ENCODE results near the gene GRK5. TPM values are rescaled to one million over a fixed set of nuclear protein-coding genes. Genes with fewer than 3 reads are reported as not detected.

GRK5 gene
- total and polyA plus RNA-seq, 9 of the 15 experiments (the other 6 are each of a cell fraction or from before 2014, with no cell fraction given): 0.46 to 0.83 (median 0.67) TPM; not detected in 2

- Histone ChIP-seq H3K27ac (ENCODE audit: extremely low read depth, low read depth, low read length) (no peak overlapping the region), H3K9ac (ENCODE audit: insufficient read depth in 1 of 2, low read depth in 2 of 2, low read length in 2 of 2) (no peak overlapping the region), H3K9me1 (ENCODE audit: control insufficient read depth, insufficient read depth, low read length) (no peaks in the 10 kb centered on the region), H2AFZ (ENCODE audit: low read depth, low read length) (no peak overlapping the region), H3K9me3 (replicated peaks; ENCODE audit: control insufficient read depth, insufficient read depth, low read depth, low read length) (no peaks in the 10 kb centered on the region), H3K79me2 (ENCODE audit: control insufficient read depth, insufficient read depth, low read length) (no peaks in the 10 kb centered on the region), H3K27me3 (ENCODE audit: control insufficient read depth in 2 of 2, insufficient read depth in 2 of 2, low read length in 2 of 2) (peaks cover 0 to 29% of the 10 kb centered on the region in 2 experiments; a peak in 3 of 5 replicates), H3K36me3 (ENCODE audit: control insufficient read depth, insufficient read depth, low read length) (no peaks in the 10 kb centered on the region), H4K20me1 (replicated peaks; ENCODE audit: control insufficient read depth, insufficient read depth, low read length) (no peaks in the 10 kb centered on the region), H3K4me3 (no peak overlapping the region), H3K4me2 (ENCODE audit: insufficient read depth, low read length) (no peak overlapping the region), H3K4me1 (replicated peaks in 1 of 2; ENCODE audit: control insufficient read depth in 2 of 2, insufficient read depth in 2 of 2, low read length in 2 of 2) (peaks cover 0 to 14% of the 10 kb centered on the region in 2 experiments; a peak in 2 of 5 replicates)
- CTCF ChIA-PET (ENCODE audit: low intra/inter-chr PET ratio): no interaction called here
- WGBS (ENCODE audit: insufficient coverage, low coverage, missing lambda C conversion rate): 14% methylated on average over 17 of the region's 18 CpGs
- FAIRE-seq (no peak), DNase-seq (ENCODE audit: extremely low read depth in 1 of 4, low spot score in 3 of 4) (no peak), ATAC-seq (no peak)
- in situ Hi-C loops (cut with MboI): no loop called here
- POLR2A ChIA-PET: no interaction called here
- intact Hi-C loops (cut with micrococcal nuclease): loop anchor here (10.0 kb wide), 1 partner anchor 104 kb away; the partner anchor contains the start of gene RGS10
- no TSS peak for BruUV-seq (replicated peaks)
- TF ChIP-seq DEAF1 (CRISPR knock-in tag; IDR thresholded peaks at IDR 0.05) (no peak), PTRF (tag; IDR thresholded peaks at IDR 0.05) (no peak), POLR2H (tag; IDR thresholded peaks at IDR 0.05; ENCODE audit: low read depth) (no peak), TCFL5 (CRISPR knock-in tag; conservative IDR thresholded peaks at IDR 0.05) (no peak), PML (IDR thresholded peaks at IDR 0.05; ENCODE audit: low read length) (no peak), ZNF274 (IDR thresholded peaks at IDR 0.05; ENCODE audit: borderline replicate concordance, low read depth, low read length) (no peak), KDM5B (IDR thresholded peaks at IDR 0.05; ENCODE audit: insufficient replicate concordance, low read depth, low read length) (no peak), MCM2 (IDR thresholded peaks at IDR 0.05; ENCODE audit: low read depth) (no peak), XRCC3 (IDR thresholded peaks at IDR 0.05) (no peak), ZNF398 (CRISPR knock-in tag; IDR thresholded peaks at IDR 0.05) (no peak), SMARCA5 (IDR thresholded peaks at IDR 0.05) (no peak), ATF1 (CRISPR knock-in tag; IDR thresholded peaks at IDR 0.05) (no peak), ATF1 (tag; IDR thresholded peaks at IDR 0.05) (no peak), ZNF253 (CRISPR knock-in tag; conservative IDR thresholded peaks at IDR 0.05) (no peak)
- TF ChIP-seq, protein P1, sequence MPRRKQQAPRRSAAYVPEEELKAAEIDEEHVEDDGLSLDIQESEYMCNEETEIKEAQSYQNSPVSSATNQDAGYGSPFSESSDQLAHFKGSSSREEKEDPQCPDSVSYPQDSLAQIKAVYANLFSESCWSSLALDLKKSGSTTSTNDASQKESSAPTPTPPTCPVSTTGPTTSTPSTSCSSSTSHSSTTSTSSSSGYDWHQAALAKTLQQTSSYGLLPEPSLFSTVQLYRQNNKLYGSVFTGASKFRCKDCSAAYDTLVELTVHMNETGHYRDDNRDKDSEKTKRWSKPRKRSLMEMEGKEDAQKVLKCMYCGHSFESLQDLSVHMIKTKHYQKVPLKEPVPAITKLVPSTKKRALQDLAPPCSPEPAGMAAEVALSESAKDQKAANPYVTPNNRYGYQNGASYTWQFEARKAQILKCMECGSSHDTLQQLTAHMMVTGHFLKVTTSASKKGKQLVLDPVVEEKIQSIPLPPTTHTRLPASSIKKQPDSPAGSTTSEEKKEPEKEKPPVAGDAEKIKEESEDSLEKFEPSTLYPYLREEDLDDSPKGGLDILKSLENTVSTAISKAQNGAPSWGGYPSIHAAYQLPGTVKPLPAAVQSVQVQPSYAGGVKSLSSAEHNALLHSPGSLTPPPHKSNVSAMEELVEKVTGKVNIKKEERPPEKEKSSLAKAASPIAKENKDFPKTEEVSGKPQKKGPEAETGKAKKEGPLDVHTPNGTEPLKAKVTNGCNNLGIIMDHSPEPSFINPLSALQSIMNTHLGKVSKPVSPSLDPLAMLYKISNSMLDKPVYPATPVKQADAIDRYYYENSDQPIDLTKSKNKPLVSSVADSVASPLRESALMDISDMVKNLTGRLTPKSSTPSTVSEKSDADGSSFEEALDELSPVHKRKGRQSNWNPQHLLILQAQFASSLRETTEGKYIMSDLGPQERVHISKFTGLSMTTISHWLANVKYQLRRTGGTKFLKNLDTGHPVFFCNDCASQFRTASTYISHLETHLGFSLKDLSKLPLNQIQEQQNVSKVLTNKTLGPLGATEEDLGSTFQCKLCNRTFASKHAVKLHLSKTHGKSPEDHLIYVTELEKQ (CRISPR knock-in tag; IDR thresholded peaks at IDR 0.05): no peak
Measured at GRCh38 chr10:119441151-119441821, 233.9 kb downstream of the GRK5 start.

Data from K562 (cell line).